Stimulated activated CD4-positive, alpha-beta T cell treated with anti-CD3 and anti-CD28 coated beads, Interleukin-15, amount 100 ng/mL, for 1 hour (primary cell): Measurements from ENCODE around the gene SERPINB6.
"Not testable (repeated sequence)": the region's sequence is repeated elsewhere in the genome, so short reads cannot be mapped to it uniquely, and the experiment has no call there.

ENCODE experiments used
- DNase-seq, 2 donors: peaks; one replicate each; pipeline ENCODE4 v3.0.0-alpha.2; 2020; ENCODE audit warnings: low read depth in 1 of 2, low spot score in 1 of 2

Gene SERPINB6

DNA sequence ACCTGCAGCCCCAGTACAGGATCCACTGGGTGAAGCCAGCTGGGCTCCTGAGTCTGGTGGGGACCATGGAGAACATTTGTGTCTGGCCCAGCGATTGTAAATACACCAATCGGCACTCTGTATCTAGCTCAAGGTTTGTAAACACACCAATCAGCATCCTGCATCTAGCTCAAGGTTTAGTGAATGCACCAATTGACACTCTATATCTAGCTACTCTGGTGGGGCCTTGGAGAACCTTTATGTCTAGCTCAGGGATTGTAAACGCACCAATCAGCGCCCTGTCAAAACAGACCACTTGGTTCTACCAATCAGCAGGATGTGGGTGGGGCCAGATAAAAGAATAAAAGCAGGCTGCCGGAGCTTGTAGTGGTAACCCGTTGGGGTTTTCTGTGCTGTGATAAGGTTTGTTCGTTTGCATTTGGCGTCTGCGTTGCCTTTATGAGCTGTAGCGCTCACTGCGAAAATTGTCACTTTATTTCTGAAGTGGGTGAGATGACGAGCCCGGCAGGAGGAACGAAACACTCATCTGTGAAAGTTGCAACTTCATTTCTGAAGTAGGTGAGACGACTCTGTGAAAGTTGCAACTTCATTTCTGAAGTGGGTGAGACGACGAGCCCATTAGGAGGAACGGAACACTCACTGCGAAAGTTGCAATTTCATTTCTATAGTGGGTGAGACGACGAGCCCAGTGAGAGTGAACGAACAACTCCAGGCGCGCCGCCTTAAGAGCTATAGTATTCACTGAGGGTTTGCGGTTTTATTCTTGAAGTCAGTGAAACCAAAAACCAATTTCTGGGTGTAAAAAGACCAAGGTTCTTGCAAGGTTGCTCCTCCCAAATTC is 31.1 kb downstream of the SERPINB6 start:
- peak; percentile 42 to 49 for DNase-seq

DNA sequence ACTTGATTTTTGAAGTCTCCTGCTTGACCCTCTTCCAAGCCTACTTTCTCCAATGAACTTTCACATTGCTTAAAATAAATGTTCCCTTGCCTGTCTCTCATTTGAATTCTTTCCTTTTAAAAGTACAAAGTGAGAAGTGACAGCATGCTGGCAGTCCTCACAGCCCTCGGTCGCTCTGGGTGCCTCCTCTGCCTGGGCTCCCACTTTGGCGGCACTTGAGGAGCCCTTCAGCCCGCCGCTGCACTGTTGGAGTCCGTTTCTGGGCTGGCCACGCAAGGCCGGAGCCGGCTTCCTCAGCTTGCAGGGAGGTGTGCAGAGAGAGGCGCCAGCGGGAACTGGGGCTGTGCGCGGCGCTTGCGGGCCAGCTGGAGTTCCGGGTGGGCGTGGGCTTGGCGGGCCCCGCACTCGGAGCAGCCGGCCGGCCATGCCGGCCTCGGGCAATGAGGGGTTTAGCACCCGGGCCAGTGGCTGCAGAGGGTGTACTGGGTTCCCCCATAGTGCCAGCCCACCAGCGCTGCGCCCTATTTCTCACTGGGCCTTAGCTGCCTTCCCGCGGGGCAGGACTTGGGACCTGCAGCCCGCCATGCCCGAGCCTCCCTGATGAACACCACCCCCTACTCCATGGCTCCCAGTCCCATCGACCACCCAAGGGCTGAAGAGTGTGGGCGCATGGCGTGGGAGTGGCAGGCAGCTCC is 31.9 kb downstream of the SERPINB6 start:
- no peak for DNase-seq

DNA sequence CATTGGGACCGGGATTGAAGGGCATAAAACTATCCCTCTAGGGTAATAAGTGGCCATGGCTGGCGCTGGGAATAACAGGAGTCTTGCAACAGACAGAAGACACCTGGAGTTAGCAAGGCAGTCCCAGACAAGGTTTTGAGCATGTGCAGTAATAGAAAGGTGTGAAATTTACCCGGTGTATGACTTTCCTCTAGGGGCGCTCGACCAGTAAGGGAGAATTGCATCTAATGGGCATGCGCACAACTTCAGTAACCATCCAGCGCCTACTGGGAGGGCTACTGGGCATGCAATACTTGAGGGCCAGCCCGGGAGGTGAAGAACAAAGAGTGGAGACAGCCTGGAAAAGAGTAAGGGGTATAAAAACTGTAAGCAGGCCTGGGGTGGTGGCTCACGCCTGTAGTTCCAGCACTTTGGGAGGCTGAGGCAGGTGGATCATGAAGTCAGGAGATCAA is 32.7 kb downstream of the SERPINB6 start:
- DNase-seq, result no peak

DNA sequence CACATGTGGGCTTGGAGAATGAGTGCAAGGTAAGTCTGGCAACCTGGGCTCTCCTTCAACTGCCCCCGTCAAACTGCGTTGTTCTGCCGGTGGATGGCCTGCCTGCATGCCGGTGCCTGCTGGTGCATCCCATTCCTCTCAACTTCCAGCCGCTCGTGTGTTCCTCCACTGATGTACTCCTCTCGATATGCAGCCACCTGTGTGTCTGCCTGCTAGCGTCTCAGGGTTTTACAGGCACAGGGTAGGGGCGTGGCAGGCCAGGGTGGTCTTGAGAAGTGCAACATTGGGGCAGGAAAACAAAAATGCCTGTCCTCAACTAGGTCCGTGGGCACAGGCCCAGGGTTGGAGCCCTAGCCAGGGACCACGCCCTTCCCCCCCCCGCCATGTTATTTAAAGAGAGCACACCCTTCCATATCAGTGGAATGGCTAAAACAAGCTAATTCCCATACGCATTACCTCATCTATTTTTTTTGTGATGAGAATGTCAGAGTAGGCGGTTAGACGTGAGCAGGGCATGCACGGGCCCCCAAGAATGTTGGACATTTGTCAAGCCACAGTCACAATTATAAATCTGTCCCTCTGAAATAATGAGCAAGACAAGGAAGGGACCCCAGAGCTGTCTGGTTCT is 33.2 kb downstream of the SERPINB6 start:
- DNase-seq, result no peak

DNA sequence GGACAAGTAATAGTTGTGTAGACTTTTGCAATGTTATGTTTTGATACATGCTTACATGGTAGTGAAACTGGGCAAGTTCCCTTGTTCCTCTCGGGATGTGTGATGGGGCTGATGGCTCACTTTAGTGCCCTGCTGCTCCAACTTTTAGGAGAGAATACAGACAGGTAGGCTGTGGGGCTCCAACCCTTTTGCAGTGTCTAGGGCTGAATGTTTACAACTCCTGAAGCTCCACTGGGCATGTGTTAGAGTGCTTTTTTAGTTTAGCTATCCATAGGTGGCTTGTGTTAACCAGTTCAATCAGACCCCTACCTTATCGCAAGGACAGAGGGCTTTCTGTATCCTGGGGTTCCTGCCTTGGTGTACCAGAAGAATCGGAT is 33.8 kb downstream of the SERPINB6 start:
- DNase-seq, result no peak

DNA sequence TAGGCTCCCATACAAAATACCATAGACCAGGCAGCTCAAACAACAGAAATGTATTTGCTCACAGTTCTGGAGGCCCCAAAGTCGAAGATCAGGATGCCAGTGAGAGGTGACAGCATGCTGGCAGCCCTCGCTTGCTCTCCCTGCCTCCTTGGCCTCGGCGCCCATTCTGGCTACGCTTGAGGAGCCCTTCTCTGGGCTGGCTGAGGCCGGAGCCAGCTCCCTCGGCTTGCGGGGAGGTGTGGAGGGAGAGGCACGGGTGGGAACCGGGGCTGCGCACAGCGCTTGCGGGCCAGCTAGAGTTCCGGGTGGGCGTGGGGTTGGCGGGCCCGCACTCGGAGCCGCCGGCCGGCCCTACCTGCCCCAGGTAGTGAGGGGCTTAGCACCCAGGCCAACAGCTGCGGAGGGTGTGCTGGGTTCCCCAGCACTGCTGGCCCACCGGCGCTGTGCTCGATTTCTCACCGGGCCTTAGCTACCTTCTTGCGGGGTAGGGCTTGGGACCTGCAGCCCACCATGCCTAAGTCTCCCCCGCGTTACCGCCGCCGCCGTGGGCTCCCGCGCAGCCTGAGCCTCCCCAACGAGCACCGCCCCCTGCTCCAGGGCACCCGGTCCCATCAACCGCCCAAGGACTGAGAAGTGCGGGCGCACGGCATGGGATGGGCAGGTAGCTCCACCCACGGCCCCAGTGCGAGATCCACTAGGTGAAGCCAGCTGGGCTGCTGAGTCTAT is 35.6 kb downstream of the SERPINB6 start:
- DNase-seq, result no peak

DNA sequence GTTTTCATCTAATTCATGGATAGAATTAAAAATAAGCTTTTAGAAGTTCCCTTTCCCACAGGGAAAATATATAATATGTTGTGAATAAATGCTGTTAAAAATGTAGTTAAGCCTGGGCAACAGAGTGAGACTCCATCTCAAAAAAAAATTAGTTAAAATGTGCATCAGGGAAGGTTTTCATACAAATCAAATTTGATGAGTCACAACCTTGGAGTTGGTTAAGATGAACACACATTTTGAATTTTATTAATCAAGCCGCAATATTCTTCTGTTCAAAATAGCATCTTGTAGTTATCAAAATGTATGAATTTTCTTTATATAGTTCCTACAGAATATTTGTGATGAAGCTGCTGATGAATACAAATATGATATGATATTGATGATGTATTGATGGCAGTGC is 37.3 kb downstream of the SERPINB6 start:
- no peak for DNase-seq

DNA sequence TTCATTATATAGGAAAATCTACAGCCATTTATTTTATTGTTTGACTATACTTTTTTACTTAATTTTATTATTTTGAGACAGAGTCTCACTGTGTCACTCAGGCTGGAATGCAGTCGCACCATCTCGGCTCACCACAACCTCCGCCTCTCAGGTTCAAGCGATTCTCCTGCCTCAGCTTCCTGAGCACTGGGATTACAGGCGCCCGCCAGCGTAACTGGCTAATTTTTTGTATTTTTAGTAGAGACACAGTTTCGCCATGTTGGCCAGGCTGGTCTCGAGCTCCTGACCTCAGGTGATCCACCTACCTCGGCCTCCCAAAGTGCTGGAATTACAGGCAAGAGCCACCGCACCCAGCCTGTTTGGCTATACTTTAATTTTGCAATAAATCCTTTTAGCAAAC is 38.5 kb downstream of the SERPINB6 start:
- DNase-seq, result not testable (repeated sequence)

DNA sequence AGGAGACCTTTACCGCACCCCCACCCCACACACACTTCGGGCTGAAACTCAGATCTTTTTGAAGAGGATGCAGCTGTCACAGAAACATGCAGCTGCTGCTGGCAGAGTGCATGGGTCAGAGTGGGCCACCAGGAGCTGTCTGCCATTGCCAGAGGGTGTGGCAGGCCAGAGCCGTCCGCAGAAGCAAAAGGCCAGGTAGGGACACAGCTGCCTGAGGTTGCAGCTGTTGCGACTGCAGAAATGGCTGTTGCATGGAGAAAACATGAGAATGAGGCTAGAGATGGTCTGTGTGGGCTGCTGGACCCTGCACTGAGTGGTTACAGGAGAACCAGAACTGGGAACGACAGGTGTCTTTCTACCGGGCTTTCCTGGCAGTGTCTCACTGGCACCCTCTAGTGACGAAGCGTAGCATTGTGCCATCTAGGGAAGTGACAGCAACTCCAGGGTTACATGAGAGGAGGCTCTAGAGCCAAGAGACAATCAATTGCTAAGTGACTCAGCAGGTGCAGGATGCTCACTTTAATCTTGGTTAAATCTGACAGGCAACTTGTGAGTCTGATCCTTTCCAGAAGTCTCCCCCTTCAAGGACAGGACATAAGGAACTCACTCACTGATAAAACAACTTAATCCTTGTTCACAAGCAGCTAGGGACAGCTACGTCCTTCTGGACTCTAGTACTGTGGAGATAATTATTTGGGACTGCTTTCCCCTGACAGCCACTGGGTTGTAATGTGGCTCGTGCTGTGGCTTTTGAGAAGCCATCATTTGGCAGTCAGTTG is 39.2 kb downstream of the SERPINB6 start:
- peak; percentile 67 to 71 for DNase-seq

DNA sequence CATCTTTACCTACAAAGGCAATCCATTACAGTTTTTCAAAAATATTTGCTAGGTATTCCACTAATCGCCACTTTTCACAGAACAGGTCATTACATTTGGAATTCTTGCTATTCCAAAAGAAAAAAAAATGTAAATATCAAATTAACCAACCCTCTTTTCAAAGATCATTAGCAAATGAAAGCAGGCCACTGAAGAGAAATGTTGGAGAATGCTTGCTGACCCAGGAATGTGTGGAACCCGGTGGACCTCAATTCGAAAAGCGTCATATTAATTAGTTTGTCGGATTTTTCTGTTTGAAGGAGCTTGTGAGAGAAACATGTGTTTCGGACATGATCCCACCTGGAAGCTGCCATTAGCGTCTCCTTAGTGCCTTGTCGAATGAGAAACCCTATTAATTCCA is 40.3 kb downstream of the SERPINB6 start:
- DNase-seq, result no peak

DNA sequence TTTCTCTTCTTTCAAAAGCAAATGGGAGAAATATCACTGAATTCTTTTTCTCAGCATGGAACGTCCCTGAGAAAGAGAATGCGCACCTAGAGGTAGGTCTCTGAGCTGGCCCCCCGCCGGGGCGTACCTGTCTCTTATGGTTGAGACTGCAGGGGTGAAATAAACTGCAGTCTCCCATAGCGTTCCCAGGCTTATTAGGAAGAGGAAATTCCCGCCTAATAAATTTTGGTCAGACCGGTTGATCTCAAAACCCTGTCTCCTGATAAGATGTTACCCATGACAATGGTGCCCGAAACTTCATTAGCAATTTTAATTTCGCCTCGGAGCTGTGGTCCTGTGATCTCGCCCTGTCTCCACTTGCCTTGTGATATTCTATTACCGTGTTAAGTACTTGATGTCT is 43.4 kb downstream of the SERPINB6 start:
- not testable (repeated sequence) for DNase-seq

DNA sequence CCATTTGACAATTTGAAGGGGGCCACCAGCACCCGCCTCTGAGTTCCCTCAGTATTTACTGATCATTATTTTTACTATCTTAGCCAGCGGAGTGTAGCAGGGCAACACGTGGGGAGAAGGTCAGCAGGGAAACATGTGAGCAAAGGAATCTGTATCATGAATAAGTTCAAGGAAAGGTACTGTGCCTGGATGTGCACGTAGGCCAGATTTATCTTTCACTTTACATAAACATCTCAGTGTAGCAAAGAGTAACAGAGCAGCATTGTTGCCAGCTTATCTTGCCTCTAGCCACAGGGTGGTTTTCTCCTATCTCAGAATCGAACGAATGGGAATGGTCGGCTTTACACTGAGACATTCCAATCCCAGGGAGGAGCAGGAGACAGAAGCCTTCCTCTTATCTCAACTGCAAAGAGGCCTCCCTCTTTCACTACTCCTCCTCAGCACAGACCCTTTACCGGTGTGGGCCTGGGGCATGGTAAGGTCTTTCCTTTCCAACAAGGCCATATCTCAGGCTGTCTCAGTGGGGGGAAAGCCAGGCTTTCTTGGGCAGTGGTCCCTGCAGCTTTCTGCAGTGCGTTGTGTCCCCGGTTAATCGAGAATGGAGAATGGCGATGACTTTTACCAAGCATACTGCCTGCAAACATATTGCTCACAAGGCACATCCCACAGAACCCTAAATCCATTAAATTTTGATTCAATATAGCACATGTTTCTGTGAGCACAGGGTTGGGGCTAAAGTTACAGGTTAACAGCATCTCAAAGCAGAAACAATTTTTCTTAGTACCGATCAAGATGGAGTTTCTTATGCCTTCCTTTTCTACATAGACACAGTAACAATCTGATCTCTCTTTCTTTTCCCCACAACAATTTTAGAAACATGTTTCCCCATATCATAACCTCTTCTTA is 45.3 kb downstream of the SERPINB6 start:
- DNase-seq, result not testable (repeated sequence)

DNA sequence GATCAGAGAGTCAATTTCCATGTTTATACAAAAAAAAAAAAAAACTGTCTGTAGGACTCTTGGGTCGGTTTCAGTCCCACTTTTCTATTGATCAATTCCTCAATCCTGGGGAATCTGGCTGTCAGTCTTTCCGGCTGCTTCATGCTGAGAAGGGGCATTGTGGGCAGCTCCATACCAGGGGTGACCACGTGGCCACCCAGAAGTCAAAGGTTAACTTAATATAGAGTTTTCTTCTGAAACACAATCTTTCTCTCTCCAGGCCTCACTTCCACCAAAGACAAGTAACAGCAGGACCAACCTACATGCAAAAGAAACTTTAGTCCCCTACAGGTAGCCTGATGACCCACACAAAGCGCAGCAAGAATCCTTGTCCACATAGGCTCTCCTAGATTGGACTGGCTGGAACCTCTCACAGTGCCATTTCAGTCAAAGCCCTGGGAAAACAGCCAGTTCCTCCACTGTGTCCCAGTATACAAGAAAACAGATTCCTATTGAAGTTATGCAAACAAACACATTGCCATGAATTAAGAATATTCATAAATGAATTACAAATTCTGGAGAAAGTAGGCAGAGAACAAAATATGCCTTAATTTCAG is 49.7 kb downstream of the SERPINB6 start:
- DNase-seq, result no peak

DNA sequence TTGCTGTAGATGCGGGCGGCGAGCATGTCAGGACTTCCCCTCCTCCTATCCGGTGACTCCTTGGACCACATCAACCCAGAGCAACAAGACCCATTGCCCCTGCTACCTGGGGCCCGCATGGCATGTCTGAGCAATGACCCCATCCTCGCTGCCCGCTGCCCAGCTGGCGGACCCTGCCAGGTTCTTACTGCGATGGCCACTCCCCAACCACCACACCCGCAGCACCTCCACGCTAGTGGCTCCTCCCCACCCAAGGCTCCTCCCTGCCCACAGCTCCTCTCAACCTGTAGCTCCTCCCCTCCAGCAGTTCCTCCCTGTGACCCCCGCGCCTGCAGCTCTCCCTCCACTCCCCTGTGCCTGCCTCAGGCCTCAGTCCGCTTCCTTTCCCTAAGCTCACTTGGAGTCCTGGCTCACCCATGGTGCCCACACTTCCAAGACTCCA is 50.7 kb downstream of the SERPINB6 start:
- DNase-seq, result no peak

DNA sequence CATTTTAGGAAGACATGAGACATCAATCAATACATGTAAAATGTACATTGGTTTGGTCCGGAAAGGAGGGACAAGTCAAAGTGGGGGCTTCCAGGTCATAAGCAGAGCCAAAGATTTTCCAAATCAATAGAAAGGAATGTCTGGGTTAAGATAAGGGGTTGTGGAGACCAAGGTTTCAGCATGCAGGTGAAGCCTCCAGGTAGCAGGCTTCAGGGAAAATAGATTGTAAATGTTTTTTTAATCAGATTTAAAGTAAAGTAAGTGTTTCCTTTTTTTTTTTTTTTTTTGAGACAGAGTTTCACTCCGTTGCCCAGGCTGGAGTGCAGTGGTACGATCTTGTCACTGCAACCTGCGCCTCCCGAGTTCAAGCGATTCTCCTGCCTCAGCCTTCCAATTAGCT is 51.5 kb downstream of the SERPINB6 start:
- no peak for DNase-seq

DNA sequence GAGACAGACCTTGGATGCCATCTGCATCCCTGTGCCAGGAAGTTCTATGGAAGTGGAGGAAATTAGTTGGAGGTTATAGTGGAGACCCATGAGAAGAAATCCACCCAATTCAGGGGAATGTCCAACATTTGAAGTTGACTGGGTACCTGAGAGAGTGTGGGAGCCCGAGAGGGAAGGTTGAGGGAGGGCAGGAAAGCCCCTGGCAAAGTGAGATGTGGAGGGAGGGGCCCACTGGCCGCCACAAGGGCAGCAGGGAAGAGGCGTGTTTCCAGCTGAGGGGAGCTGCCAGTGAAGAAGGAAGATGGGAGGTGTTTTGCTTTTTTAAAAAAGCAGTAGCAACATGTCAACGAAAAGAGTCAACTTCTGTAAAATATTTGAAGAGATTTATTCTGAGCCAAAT is 52.0 kb downstream of the SERPINB6 start:
- DNase-seq, result no peak

DNA sequence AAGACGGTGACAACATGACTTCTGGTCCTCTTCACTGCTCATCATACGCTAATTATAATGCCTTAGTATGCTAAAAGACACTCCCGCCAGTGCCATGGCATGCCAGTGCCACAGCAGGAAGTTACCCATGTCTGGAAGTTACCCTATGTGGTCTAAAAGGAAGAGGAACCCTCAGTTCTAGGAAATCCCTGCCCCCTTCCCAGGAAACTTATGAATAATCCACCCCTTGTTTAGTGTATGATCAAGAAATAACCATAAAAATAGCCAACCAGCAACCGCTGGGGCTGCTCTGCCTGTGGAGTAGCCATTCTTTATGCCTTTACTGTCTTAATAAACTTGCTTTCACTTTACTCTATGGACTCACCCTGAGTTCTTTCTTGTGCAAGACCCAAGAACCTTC is 52.4 kb downstream of the SERPINB6 start:
- DNase-seq, result no peak

DNA sequence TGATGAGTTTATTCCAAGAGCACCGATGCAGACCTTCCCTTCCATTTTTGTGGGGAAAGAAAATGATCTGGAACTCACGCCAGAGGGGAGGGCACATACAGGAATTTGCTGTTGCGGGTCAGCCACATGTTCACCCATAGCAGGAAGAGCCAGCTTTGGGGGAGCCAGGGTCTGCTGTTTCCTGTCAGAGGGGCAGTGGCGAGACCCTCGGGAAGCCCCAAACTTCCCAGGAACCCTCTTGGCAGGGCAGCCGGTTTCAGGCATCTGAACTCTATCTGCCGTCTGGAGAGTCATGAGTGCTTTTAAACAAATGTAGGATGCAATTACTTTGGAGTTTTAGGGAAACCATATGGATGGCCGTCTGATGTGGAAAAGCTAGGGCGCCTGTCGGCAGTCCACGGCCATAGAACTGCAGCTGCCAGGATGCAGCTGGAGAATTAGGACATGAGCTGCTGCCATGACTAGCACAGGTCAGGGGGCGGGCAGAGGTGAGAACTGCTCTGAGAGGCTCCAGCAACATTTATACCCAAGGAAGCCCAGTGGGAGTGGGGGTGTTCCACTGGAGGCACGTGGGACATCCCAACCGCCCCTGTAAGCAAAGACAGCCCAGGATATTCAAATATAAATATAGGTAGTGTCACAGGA is 53.4 kb downstream of the SERPINB6 start:
- DNase-seq, result no peak

DNA sequence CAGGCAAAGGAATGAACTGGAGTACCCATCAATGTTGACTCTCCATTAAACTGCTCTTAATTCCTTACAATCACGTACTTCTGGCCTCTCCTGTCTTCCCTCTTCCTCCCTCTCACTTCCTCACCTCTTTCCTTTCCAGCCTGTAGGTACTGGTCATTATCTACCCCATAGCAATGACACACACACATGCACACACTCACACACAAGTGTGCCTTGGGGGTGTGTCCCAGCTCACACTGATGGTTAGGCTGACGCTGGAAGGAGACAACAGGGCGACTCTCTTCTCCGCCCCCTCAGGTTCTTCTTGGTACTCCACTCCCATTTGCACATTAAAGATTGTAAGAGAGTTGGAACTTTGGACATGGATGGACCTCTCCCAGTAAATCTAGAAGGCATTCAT is 54.3 kb downstream of the SERPINB6 start:
- DNase-seq, result no peak
